GM12878 (cell line): Measurements from ENCODE around the gene REN. TPM values are rescaled to one million over a fixed set of nuclear protein-coding genes. Genes with fewer than 3 reads are reported as not detected.

Experiments
- CBX5 ChIP-seq: sonication (generic); IDR thresholded peaks from 2 replicates; pipeline ENCODE4 v1.6.1; 2016; ENCODE audit warnings: low read depth, moderate library complexity, mild to moderate bottlenecking, inconsistent platforms
- CHD4 ChIP-seq: fragments of 200-600 bp; sonication (generic); IDR thresholded peaks from 2 replicates; pipeline ENCODE4 v1.6.1; 2016; ENCODE audit warnings: mild to moderate bottlenecking
- LARP7 ChIP-seq: fragments of 450-650 bp; IDR thresholded peaks from 2 replicates; pipeline ENCODE4 v1.6.1; 2017; ENCODE audit warnings: mild to moderate bottlenecking
- NFYA ChIP-seq: IDR thresholded peaks from 2 replicates; pipeline ENCODE4 v1.6.1; 2011; ENCODE audit warnings: low read depth, mild to moderate bottlenecking, low read length, improper control_type of control experiment, borderline replicate concordance
- TCF12 ChIP-seq: IDR thresholded peaks from 2 replicates; pipeline ENCODE4 v1.6.1; 2011; ENCODE audit warnings: low read depth, mild to moderate bottlenecking, low read length
- YY1 ChIP-seq: IDR thresholded peaks from 2 replicates; pipeline ENCODE4 v1.6.1; 2011; ENCODE audit warnings: low read depth, mild to moderate bottlenecking, low read length
- polyA plus RNA-seq, 11 experiments: library from polyadenylated mRNA; depleted of rRNA in 4 of 11; unstranded in 6 of 11; stranded (reverse) in 5 of 11; fragments of >200 nt; fragmentation: Nextera tagmentation in 4 of 11; fragmentation: Illumina TruSeq in 1 of 11; extraction: Ambion mirVana in 4 of 11; extraction: Trizol in 1 of 11; gene quantifications; 1 replicate in 1 of 11; 2 replicates in 10 of 11; pipeline versions ENCODE4 v1.2.1 to v1.2.3, GENCODE V29; 2011 to 2016; ENCODE audit warnings: inconsistent platforms in 2 of 11, missing spikeins in 2 of 11, low read depth in 1 of 11
- total RNA-seq, 4 experiments: library from RNA; depleted of rRNA in 3 of 4; stranded (reverse); fragments of >200 nt in 3 of 4; fragmentation: Illumina TruSeq in 1 of 4; extraction: Trizol in 1 of 4; gene quantifications; 2 replicates each; pipeline versions ENCODE4 v1.2.1 to v1.2.3, GENCODE V29; 2013 to 2021
- TF ChIP-seq, protein P1 (sequence below): fragments of 450-650 bp; IDR thresholded peaks from 2 replicates; pipeline ENCODE4 v1.6.1; 2016; ENCODE audit warnings: mild to moderate bottlenecking
- TF ChIP-seq, protein P2 (sequence below): fragments of 450-650 bp; IDR thresholded peaks from 2 replicates; pipeline ENCODE4 v1.6.1; 2017; ENCODE audit warnings: mild to moderate bottlenecking, moderate library complexity
- TF ChIP-seq, protein P3 (sequence below): IDR thresholded peaks from 2 replicates; pipeline ENCODE4 v1.6.1; 2011; ENCODE audit warnings: low read depth, mild to moderate bottlenecking, low read length, moderate library complexity, borderline replicate concordance; ENCODE audit errors: extremely low read depth

The REN gene
- total and polyA plus RNA-seq, 10 of the 15 experiments (the other 5 are each of a cell fraction or from before 2014, with no cell fraction given) = not detected

DNA sequence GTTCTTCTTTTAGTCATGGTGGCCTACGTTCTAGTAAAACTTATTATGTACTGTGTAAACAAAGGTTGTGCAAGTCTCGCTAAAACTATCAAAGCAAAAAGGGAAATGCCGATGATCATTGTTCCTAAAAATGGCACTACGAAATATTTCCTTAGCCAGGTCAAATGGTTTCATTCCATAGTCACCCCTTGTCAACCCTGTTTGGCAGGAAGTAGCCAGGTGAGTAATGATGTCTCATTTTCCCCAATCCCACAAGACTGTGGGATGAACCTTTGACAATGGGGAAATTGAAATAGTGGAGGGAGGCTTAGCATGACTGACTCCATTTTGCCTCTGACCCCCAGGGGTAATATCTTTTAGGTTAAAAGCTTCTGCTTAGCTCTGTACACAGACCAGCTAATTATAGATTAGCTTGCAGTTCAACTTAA lies 5.6 kb upstream of the REN start (continued):
- TF ChIP-seq CHD4 = no peak
- TF ChIP-seq, protein P1, sequence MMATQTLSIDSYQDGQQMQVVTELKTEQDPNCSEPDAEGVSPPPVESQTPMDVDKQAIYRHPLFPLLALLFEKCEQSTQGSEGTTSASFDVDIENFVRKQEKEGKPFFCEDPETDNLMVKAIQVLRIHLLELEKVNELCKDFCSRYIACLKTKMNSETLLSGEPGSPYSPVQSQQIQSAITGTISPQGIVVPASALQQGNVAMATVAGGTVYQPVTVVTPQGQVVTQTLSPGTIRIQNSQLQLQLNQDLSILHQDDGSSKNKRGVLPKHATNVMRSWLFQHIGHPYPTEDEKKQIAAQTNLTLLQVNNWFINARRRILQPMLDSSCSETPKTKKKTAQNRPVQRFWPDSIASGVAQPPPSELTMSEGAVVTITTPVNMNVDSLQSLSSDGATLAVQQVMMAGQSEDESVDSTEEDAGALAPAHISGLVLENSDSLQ = no peak
- TF ChIP-seq, protein P2, sequence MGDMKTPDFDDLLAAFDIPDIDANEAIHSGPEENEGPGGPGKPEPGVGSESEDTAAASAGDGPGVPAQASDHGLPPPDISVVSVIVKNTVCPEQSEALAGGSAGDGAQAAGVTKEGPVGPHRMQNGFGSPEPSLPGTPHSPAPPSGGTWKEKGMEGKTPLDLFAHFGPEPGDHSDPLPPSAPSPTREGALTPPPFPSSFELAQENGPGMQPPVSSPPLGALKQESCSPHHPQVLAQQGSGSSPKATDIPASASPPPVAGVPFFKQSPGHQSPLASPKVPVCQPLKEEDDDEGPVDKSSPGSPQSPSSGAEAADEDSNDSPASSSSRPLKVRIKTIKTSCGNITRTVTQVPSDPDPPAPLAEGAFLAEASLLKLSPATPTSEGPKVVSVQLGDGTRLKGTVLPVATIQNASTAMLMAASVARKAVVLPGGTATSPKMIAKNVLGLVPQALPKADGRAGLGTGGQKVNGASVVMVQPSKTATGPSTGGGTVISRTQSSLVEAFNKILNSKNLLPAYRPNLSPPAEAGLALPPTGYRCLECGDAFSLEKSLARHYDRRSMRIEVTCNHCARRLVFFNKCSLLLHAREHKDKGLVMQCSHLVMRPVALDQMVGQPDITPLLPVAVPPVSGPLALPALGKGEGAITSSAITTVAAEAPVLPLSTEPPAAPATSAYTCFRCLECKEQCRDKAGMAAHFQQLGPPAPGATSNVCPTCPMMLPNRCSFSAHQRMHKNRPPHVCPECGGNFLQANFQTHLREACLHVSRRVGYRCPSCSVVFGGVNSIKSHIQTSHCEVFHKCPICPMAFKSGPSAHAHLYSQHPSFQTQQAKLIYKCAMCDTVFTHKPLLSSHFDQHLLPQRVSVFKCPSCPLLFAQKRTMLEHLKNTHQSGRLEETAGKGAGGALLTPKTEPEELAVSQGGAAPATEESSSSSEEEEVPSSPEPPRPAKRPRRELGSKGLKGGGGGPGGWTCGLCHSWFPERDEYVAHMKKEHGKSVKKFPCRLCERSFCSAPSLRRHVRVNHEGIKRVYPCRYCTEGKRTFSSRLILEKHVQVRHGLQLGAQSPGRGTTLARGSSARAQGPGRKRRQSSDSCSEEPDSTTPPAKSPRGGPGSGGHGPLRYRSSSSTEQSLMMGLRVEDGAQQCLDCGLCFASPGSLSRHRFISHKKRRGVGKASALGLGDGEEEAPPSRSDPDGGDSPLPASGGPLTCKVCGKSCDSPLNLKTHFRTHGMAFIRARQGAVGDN = no peak
- no peak for TF ChIP-seq NFYA
- TF ChIP-seq, protein P3, sequence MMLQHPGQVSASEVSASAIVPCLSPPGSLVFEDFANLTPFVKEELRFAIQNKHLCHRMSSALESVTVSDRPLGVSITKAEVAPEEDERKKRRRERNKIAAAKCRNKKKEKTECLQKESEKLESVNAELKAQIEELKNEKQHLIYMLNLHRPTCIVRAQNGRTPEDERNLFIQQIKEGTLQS = no peak
- no peak for TF ChIP-seq TCF12
- no peak for TF ChIP-seq YY1
- no peak for TF ChIP-seq CBX5
- no peak for TF ChIP-seq LARP7
